Nucleus accumbens (tissue), 56 donors: ENCODE data around the gene BPIFB2.

Experiments
- DNase-seq, 56 donors: peaks; one replicate each; lab custom pipeline; 2025; lab: John Stamatoyannopoulos, UW

The BPIFB2 gene

GRCh38 chr20:33062825-33063149, 55.3 kb downstream of the BPIFB2 start:
- no peak for DNase-seq

DNA sequence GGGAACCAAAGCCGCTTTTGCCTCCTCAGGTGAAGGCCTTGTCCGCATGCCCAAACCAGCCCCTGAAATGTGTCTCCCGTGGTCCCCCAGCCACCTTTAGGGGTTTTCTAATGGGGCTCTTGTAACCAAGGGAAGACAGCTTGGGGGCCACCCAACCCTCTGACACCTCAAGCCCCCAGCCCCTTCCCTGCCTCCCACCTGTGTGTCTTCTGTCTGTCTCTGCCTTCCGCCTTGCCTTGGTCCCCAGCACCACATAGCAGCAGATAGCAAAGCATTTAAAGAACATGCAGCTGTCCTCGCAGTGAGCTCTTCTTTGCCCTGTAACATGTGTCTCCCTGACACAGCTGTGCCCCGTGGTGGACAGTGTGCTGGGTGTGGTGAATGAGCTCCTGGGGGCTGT, 55.8 kb downstream of the BPIFB2 start:
- DNase-seq: no peak

DNA sequence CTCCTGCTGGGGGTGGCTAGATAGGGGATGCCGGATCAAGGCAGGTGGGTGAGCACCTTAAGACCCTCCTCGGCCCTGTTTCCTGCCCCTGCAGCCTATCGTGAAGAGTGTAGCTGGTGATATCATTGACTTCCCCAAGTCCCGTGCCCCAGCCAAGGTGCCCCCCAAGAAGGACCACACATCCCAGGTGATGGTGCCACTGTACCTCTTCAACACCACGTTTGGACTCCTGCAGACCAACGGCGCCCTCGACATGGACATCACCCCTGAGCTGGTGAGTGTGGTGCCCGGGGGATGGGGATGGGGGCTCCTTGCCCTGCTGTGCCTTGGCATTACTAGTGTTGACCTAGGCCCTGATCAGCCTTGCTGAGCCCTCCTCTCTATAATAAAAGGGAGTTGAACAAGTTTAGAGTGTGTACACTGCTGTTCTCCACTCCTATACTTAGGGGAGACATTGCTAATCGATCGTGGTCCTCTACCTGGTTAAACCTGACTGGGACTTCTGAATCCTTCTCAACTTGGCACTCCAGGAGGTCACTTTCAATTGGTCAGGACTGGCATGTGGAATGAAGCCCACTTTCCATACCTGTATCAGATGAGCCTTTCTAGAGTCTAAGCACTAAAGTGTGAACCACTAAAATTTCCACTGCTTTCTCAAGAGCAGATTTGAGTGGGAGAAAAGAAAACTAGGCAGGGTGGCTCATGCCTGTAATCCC, 57.2 kb downstream of the BPIFB2 start:
- no peak for DNase-seq

- DNase-seq: no peak
These were observed 58.3 kb downstream of the BPIFB2 start for GRCh38 chr20:33065785-33066184.

DNA sequence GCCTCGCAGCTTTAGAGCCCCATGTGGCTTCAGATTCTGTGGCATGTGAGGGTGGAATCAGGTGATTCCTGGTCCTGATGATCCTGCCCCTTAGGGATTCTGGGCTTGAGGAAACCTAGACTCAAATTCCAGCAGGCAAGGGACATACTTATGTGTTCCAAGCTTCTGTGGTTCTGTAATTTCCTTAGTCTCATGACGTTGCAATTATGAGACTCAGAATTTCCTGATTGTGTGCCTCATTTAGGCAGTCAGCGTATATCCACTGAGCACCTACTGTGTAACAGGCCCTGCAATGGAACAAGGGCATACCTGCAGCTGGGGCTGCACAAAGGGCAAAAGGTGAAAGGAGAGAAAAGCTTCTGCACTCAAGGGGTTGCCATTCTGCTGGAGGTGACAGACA, 60.3 kb downstream of the BPIFB2 start:
- DNase-seq: no peak

DNA sequence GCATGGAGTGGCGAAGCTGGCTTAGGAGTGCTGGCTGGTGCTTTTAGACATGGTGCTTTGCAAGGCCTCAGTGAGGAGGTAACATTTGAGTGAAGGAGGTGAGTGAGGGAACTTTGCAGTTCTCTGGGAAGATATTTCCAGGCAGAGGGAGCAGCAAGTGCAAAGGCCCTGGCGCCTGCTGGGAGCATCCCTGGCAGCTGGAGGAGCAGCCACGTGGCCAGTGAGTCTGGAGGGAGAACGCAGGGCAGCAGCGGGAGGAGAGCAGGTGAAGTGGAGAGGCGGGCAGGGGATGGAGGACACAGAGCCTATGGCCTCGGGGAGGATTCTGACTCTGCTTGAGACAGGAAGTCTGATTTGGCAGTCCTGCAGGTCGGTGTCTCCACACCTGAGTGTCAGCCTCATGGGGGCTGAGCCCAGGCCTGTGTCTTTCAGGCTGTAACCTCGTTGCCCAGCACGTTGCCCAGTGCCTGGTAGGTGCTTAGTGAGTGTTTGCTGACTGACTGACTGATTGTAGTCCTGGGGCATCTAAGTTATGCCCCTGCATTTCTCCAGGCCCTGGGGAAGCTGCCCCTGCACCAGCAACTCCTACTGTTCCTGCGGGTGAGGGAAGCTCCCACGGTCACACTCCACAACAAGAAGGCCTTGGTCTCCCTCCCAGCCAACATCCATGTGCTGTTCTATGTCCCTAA, 60.9 kb downstream of the BPIFB2 start:
- DNase-seq: no peak

DNA sequence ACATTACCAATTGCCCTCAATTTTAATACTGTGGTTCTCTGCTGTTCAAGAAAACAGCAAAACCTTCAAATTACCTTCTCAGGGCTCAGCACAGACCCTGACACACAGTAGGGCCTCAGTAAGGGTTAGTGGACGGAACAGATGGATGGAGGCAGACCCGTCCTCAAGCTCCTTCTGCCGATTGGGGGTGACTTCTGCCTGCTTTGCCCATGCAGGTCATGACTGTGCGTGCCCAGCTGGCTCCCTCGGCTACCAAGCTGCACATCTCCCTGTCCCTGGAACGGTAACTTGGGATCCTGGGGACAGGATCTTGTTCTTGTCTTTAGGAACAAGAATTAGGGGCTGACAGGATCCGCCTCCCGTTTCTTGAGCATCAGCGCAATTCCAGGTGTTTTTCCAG, 62.2 kb downstream of the BPIFB2 start:
- DNase-seq: no peak

DNA sequence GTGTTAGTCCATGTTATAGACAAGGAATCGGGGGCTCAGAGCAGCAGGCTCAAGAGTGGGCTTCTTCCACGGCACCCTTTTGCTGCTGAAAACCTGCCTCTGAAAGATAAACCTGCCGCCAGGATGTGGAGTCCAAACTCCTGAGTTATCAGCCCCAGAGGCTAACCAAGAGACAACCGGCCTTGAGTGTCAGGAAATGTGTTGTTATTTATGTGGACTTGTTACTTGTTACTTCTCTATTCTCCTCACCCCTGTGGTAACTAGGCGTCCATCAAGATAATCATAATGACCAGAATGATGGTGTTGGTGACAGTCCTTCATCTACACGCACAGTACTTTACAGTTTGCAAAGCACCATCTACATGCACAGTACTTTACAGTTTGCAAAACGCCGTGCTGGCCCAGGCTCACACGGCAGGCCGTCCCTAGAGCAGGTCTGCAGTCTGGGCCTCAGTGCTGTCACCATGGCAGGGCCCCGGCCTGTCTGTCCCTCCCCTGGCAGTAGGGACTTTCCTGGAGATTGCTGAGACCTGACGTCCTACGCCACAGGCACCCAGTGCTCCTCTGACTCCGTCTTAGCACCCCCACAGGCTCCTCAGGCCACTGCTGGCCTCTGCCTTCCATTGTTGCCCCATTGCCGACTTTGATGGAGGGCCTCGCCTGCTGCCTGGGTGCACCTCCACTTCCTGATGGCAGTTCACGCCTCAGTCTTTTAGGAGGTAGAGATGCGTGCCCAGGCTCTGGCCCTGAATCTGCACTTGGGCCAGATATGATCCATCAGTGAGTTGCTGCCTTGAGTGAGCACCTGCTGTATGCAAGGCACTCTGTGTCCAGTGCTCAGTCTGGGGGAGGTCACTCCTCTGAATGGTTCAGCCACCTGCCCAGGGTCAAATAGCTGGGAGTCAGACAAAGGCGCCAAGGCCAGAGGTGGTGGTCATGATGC, 62.9 kb downstream of the BPIFB2 start:
- no peak for DNase-seq

- no peak for DNase-seq
These were observed 63.7 kb downstream of the BPIFB2 start for GRCh38 chr20:33071198-33071597.

DNA sequence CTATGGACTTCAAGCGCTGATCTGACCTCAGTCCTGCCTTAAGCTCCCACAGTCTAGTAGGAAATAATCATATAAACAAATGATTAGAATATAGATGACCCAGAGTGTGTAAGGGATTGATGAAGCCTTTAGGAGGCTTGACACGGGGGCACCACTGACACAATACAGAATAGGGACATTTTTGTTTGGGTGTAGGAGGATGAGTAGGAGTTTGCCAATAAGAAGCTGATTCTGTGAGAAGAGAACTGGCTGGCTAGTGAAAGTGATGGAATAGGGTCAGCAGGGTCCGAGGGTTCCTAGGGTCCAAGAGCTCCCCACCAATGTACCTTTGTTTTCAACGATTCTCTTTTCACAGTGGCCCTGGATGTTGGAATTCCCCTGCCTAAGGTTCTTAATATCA, 64.9 kb downstream of the BPIFB2 start:
- no peak for DNase-seq

DNA sequence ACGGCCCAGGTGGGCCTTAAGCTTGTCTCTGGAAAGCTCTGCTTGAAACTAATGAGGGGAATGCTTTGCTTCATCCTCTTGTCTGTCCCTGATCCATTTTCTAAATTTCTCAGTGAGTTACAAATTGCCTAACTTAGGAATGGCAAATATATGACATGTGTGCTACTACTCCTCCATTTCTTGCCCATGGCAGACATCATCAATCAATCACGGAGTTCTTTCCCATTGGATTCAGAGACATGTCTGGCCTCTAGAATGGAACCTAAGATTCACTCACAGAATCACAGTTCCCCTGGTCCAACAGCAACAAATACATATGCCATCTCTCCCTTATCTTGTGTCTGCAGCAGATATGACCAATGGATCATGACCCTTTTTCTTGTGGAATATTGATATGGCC, 65.3 kb downstream of the BPIFB2 start:
- DNase-seq: no peak
